DMS53 treated with DMSO at 0.1 percent for 48 hours (cell line): ENCODE data around the gene PDE4D.
"Not testable (repeated sequence)": the region's sequence is repeated elsewhere in the genome, so short reads cannot be mapped to it uniquely, and the experiment has no call there.

Source experiments
- DNase-seq: peaks from one replicate; lab custom pipeline; 2025; ENCODE audit not compliant: unreplicated experiment; lab: John Stamatoyannopoulos, UW

Gene PDE4D

DNA sequence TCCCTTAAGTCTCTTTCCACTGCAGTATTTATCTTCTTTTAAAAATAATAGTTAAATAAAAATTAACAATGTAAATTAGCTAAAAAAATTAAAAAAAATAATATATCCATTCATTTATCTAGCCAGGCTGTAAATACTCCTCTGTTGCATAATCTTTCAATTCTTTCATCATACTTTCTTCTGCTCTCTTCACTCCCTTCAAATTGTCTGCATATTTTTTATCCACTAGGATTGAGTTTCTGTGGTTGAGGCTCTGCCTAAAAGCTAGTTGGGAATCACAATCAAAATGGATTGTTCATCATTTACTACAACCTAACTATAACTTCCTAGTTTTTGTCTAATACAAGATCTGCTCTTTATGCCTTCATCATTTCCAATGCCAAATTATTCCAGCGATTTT is 182.2 kb downstream of the PDE4D start:
- no peak for DNase-seq

DNA sequence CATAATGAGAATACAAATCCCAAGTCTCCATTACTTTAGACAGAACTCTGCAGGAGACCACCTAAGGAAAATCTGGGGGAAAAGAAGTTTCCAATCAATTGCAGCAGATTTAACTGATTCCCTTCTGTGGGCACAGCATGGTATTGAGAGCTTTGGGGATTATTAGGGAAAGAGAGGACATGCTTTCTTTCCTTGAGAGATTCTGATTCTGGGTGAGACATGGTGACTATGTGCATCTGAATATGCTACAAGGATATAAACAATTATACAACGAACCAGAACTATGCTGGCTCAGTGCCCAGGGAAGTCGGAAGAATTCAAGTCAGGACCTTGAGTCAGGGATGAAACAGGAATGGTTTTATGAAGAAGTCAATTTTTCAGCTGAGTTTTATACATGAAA is 183.7 kb downstream of the PDE4D start:
- DNase-seq, result no peak

DNA sequence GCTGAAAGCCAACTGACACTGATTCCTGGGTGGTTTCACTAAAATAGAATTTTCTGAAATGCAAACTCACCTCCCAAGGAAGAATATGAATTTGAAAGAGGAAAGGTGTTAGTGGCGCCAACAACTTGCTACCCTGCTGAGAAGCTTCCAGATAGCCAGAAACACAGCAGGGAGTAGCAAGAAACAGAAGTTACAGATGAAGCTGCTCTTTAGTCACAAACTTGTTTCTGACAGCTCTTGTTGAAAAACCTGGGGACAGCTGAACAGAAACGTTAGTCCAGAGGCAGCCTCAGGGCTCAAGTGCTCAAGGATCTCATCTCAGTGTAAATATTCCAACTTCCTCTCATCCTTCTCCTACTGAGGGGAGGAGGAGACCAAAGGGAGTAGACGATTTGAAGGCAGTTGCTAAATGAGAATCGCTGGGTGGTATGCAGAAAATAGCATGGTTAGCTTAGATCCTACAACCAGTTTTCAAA is 184.1 kb downstream of the PDE4D start:
- no peak for DNase-seq

DNA sequence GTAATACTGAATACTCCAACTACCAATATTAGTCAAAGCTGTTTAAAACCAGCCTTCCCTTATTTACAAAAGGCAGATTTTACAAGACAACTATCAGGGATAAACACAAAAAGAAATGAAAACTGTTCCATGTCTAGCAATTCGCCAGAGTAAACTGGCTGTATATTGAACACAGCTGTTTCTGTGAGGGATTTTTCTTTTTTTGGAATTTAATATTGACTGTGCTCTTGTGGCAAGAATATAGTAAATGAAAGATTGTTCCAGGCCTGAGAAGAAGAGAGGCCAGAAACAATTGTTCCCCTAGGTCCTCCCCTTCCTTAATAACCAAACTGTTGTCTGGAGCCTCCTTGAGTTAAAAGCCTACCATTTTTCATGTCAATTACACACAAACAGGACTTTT is 188.6 kb downstream of the PDE4D start:
- DNase-seq, result no peak

- DNase-seq, result no peak
Observed at GRCh38 chr5:59703789-59704188, 189.7 kb downstream of the PDE4D start.

DNA sequence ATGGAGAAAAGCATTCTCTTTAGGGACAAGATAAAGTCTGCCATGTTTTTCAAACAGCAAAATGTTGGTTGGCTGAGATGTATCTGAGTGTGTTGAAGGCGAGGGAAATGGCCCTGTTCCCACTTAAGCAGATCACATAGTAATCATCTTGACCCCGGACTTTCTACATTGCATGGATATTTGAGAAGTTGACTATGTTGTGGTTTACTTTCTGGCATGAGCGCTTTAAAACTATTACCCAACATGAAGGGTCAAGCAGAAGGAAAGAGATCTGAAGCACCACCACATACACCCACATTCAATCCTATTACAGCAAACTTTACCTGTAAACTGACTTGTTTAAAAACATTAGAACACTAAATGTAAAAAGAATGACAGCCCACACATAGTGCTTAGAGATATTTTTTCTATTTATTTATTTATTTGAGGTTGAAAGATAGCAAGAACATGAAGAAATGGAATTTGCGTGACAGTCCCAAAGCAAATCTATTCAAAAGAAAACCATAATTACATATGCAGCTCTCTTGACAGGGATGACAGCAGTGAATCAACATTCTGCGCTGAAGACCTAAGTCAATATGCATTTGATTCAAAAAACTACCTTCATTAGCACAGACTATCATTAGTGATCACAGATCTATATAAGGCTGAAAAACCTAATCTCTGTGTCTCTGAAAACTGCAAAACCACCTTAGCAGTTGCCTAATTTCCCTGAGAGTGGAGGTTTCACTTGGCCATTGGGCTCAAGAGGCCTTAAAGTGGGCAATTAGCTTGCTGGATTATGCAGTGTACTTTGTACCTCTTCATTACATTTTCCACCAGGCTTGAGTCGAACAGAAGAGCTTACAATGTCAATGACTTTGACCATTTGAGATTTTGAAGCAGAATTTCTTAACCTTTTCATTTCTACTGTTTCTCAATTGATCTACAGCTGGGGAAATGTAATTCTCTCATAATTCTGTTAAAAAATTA is 195.0 kb downstream of the PDE4D start:
- no peak for DNase-seq

DNA sequence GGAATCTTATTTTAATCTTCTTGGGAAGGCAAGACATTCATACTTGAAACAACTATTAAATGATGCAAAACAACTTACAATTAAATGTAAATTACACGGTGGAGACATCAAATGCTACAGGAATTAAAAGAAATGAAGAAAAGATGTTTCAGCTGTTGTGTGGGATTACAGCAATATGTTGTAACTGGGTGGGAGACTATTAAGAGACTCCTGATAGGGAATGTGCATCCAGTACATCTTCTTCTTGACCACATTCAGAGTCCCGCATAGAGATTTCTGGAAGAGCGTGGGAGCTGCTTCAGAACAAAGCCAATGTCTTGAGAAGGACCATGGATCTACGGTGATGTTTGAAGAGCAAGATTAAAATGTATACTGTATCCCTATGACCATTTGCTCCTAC is 199.1 kb downstream of the PDE4D start:
- DNase-seq, result no peak

GRCh38 chr5:59693492-59694309 is 199.8 kb downstream of the PDE4D start:
- no peak for DNase-seq

- no peak for DNase-seq
Observed at GRCh38 chr5:59685793-59686192, 207.7 kb downstream of the PDE4D start.

DNA sequence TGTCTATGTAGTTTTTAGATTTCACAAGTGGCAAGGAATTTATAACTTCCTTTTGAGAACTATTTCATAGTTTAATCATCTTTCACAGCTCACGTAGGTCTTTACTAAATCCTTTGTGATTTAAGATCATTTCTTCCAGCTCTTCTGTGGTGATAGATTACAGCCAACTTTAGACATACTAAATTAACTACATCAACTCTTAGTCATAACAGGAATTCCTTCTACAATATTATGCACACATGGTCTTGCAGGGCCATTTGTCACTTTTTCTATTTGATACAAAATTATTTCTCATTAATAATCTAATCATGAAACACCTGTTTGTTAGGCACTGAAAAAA is 208.4 kb downstream of the PDE4D start:
- no peak for DNase-seq

- no peak for DNase-seq
Observed at GRCh38 chr5:59684388-59685190, 208.9 kb downstream of the PDE4D start.

DNA sequence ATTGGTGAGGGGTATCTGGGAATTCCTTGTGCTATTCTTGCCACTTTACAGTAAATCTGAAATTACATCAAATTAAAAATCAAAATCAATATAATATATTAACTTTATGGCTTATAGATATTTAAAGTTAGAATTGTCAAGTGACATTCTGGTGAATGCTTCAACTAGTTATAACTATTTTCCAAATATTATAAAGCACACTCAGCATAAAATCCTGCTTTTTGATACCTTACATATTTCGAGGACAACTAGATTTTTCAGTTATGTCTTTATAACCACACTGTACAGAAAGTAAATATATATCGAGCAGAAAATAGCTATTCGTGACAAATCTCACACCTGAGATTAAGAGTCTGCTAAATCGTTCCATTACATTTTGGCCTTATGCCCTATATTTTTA is 210.2 kb downstream of the PDE4D start:
- no peak for DNase-seq

- DNase-seq, result no peak
Observed at GRCh38 chr5:59682542-59682941, 211.0 kb downstream of the PDE4D start.

GRCh38 chr5:59678943-59679342 is 214.6 kb downstream of the PDE4D start:
- no peak for DNase-seq

GRCh38 chr5:59674763-59675162 is 218.8 kb downstream of the PDE4D start:
- DNase-seq, result no peak

GRCh38 chr5:59673438-59674058 is 220.0 kb downstream of the PDE4D start:
- DNase-seq, result peak; percentile 68

DNA sequence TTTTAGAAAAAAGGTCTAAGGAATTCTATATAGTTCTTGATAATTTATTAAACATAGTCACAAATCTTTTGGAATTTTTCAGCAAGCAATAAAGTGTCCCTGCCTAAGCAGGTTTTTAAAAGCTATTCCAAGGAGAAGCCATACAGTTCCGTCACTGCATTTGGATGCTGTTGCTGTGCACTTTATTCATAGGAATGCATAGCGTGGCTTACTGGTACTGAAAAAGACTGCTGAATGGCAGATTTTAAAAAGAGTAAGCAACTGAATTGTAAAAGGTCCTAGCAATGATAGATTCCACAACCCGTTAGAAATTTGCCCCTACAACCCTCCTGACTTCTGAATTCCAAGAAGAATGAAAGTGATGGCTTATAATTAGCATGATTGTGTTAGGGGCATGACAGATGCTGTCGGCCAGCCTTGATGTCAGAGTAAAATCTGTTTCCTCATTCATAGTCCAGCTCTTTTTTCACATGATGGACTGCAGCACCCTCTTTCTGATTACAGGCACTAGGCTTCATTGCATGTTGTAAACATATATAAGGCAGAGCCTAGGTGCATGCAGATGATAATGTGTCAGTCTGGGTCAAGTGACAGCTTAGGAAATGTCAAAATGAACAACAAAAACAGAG is 227.0 kb downstream of the PDE4D start:
- no peak for DNase-seq

- DNase-seq, result not testable (repeated sequence)
Observed at GRCh38 chr5:59665832-59666203, 227.7 kb downstream of the PDE4D start.

DNA sequence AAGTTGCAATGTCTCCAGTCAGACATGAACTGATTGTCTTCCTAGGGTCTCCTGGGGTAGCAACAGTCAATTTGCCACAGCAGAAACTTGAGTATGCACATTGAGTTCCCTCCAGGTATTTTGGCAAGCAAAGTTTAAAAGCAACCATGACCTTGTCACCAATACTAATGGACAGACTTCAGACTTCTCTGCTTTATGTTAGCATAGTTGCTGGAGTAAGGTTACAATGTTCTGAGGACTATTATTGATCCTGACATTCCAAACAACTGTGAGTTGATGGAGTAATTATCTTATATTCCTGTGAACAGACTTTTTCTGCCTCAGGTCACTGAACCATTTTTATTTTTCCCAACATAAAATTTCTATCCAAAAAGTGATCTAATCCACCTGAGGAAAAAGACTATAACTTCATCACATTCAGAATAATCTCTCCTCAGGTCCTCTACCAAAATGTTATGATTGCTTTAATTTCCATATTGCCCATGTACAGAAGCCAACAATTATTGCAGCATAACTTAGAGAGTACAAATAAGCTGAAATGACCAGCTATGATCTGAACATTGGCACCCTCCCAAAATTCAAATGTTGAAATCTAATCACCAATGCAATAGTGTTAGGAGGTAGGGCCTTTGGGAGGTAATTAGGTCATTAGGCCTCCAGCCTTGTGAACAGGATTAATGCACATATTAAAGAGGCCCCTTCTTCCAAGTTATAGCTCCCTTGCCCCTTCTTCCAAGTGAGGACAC is 228.3 kb downstream of the PDE4D start:
- DNase-seq, result no peak
